ENCODE results near the gene TNNT2. TPM values are rescaled to one million over a fixed set of nuclear protein-coding genes. Genes with fewer than 3 reads are reported as not detected.

Gene TNNT2
- total and polyA plus RNA-seq, 2 donors from 2014 or later = 2.1 to 117 TPM

DNA sequence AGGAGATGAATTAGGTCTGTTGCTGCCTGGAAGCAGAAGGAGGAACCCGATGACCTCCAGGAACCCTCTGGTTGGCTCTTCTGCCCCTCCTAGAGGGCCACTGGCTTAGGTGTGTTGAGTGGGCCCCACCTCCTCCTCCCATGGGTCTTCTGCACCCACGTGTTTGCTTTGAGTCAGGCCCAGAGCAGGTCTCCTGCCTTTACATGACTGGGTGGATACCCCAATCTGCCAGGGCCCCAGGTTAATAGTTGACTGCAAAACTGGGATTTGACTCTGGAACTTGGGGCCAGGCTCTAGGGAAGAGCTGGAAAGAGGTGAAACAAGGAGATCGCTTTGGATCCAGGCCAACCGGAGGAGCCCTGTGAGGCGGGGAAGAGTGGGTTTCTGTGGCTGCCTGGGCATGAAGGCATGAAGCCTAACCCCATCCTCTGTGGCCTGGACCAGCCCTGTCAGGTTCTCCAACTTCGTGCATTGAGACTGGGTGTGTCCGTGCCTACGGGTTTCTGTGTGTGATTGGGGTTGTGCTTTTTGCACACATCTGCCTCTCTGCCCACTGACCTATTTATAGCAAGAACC is 29.4 kb upstream of the TNNT2 start:
- FAIRE-seq (no peak), DNase-seq (peak in 2 of 5 donors; percentile 50 to 90)
- no peak overlapping the region for H3K4me3 ChIP-seq (ENCODE audit: low read length in 3 of 3)
- intact Hi-C loops (cut with DNase I) = no loop called here
- H3K4me1 ChIP-seq (ENCODE audit: control insufficient read depth in 2 of 3, insufficient read depth in 2 of 3, low read depth in 1 of 3, low read length in 3 of 3) = peaks cover 3 to 32% (median 30%) of the 10 kb centered on the region in 3 donors
- TF ChIP-seq, protein P1, sequence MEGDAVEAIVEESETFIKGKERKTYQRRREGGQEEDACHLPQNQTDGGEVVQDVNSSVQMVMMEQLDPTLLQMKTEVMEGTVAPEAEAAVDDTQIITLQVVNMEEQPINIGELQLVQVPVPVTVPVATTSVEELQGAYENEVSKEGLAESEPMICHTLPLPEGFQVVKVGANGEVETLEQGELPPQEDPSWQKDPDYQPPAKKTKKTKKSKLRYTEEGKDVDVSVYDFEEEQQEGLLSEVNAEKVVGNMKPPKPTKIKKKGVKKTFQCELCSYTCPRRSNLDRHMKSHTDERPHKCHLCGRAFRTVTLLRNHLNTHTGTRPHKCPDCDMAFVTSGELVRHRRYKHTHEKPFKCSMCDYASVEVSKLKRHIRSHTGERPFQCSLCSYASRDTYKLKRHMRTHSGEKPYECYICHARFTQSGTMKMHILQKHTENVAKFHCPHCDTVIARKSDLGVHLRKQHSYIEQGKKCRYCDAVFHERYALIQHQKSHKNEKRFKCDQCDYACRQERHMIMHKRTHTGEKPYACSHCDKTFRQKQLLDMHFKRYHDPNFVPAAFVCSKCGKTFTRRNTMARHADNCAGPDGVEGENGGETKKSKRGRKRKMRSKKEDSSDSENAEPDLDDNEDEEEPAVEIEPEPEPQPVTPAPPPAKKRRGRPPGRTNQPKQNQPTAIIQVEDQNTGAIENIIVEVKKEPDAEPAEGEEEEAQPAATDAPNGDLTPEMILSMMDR (IDR thresholded peaks at IDR 0.05; ENCODE audit: borderline replicate concordance, extremely low read depth, insufficient read depth) = no peak
- H3K9me3 ChIP-seq (ENCODE audit: control insufficient read depth in 2 of 3, insufficient read depth in 1 of 3, low read length in 3 of 3) = no peaks in the 10 kb centered on the region
- H3K9ac ChIP-seq (ENCODE audit: low read length in 3 of 3) = no peak overlapping the region
- peaks cover 0 to 3% (median 0%) of the 10 kb centered on the region in 3 donors for H3K36me3 ChIP-seq (ENCODE audit: control insufficient read depth in 2 of 3, insufficient read depth in 3 of 3, low read length in 3 of 3)
- no peaks in the 10 kb centered on the region for H3K27me3 ChIP-seq (ENCODE audit: control insufficient read depth, insufficient read depth, low read length)
- H3K27ac ChIP-seq (ENCODE audit: low read depth in 2 of 2, low read length in 2 of 2) = peak overlapping the region in 1 of 2 donors; percentile 86

DNA sequence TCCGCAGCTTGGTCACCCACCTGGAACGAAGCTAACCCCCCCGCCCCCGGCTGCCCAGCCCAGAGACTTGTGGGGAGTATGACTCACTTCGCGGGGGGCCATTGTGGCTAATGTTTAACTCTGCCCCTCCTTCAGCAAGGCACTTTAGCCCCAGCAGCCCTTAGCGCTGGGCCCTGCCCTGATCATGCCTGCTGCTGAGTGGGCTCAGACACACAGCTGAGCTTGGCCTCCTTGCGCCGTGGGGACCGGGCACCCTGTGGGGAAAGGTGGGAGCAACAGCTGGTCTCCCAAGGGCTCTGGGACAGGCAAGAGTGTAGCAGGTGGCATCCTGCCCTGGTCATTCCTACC is 28.0 kb upstream of the TNNT2 start:
- no peaks in the 10 kb centered on the region for H3K36me3 ChIP-seq (ENCODE audit: control insufficient read depth in 2 of 3, insufficient read depth in 3 of 3, low read length in 3 of 3)
- H3K4me1 ChIP-seq (ENCODE audit: control insufficient read depth in 2 of 3, insufficient read depth in 2 of 3, low read depth in 1 of 3, low read length in 3 of 3) = peaks cover 3 to 34% (median 32%) of the 10 kb centered on the region in 3 donors
- intact Hi-C loops (cut with DNase I) = no loop called here
- TF ChIP-seq, protein P1 (IDR thresholded peaks at IDR 0.05; ENCODE audit: borderline replicate concordance, extremely low read depth, insufficient read depth) = no peak
- DNase-seq = peak; percentile 74 to 94 (median 86)
- peak overlapping the region in 1 of 3 donors; percentile 60 for H3K9ac ChIP-seq (ENCODE audit: low read length in 3 of 3)
- no peak for FAIRE-seq
- H3K27ac ChIP-seq (ENCODE audit: low read depth in 2 of 2, low read length in 2 of 2) = peak overlapping the region; percentile 82 to 86
- no peaks in the 10 kb centered on the region for H3K9me3 ChIP-seq (ENCODE audit: control insufficient read depth in 2 of 3, insufficient read depth in 1 of 3, low read length in 3 of 3)
- H3K27me3 ChIP-seq (ENCODE audit: control insufficient read depth, insufficient read depth, low read length) = no peaks in the 10 kb centered on the region
- peak overlapping the region in 1 of 3 donors; percentile 19 for H3K4me3 ChIP-seq (ENCODE audit: low read length in 3 of 3)

DNA sequence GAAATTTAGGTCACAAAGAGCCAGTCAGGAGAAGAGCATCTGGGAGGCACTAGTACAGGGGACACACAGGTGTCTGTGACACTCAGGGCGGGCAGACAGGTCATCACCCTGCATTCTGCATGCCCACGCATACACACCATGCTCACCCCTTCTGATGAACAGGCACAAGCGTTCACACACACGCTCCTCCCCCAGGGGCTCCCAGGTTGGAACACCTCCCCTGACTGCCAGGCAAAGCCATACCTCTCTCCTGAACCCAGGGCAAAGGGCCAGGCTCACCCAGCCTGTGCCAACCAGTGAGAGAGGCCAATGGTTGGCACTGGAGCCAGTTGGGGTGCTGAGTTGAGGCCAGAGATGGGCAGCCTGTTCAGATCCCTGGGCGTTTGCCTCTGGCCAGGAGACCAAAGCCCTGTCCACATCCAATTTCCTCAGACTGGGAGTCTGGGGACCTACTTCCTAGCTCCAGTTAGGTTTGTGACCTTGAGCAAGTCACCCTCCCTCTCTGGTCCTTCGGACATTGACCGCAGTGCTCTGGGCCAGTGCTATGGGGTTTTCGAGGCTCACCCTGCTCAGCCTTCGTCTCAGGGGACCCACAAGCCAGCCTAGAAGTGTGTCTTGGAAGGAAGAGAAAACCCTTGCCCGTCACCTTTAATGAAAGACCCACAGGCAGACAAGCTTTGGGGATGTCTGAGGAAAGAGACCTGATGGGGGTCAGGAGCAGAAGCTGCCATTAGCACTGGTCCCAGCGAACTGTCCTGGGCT is 27.4 kb upstream of the TNNT2 start:
- Histone ChIP-seq H3K27me3 (ENCODE audit: control insufficient read depth, insufficient read depth, low read length) (no peaks in the 10 kb centered on the region), H3K4me3 (ENCODE audit: low read length in 3 of 3) (peak overlapping the region in 1 of 3 donors; percentile 25), H3K4me1 (ENCODE audit: control insufficient read depth in 2 of 3, insufficient read depth in 2 of 3, low read depth in 1 of 3, low read length in 3 of 3) (peaks cover 3 to 39% (median 32%) of the 10 kb centered on the region in 3 donors), H3K27ac (ENCODE audit: low read depth in 2 of 2, low read length in 2 of 2) (peak overlapping the region; percentile 82 to 86), H3K9me3 (ENCODE audit: control insufficient read depth in 2 of 3, insufficient read depth in 1 of 3, low read length in 3 of 3) (no peaks in the 10 kb centered on the region), H3K36me3 (ENCODE audit: control insufficient read depth in 2 of 3, insufficient read depth in 3 of 3, low read length in 3 of 3) (no peaks in the 10 kb centered on the region), H3K9ac (ENCODE audit: low read length in 3 of 3) (peak overlapping the region in 1 of 3 donors; percentile 60)
- no peak for DNase-seq
- no peak for FAIRE-seq
- intact Hi-C loops (cut with DNase I) = no loop called here
- TF ChIP-seq, protein P1 (IDR thresholded peaks at IDR 0.05; ENCODE audit: borderline replicate concordance, extremely low read depth, insufficient read depth) = no peak

Data from kidney (tissue), 14 donors.